ENCODE measurements around the gene SEPHS1. TPM values are rescaled to one million over a fixed set of nuclear protein-coding genes. Genes with fewer than 3 reads are reported as not detected.

SEPHS1 gene
- total RNA-seq, 1 experiment from 2014 or later = 70.0 TPM

DNA sequence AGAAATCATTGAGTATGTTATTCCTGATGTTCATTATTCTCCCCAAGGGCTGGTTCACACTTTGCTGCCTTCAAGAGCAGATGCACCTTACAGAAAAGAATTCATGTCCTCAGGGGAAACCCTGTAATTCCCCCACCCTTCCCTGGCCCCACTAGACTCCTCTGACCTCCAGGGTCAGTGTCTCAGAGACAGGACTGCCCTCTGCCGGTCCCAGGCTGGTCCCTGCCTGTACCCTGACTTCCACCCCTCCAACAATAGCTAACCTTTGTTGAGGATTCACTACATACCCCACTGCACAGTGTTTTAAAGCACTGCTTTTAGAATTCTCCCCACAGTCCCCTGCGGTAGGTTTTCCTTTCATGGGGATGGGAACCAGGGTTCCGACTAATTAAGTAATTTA is 4.4 kb upstream of the SEPHS1 start:
- Histone ChIP-seq H3K4me3 (ENCODE audit: low read length) (no peak overlapping the region), H3K27ac (ENCODE audit: low read length) (no peak overlapping the region), H4K20me1 (ENCODE audit: insufficient read depth, low read depth, low read length) (no peaks in the 10 kb centered on the region), H3K4me2 (ENCODE audit: low read depth, low read length, poor library complexity, severe bottlenecking) (no peak overlapping the region), H3K4me1 (ENCODE audit: low read length) (peaks cover 30% of the 10 kb centered on the region), H3K27me3 (ENCODE audit: low read length) (no peaks in the 10 kb centered on the region), H3K9ac (ENCODE audit: low read length) (0 out of 2 replicates have a peak overlapping the region, but pooled peaks have one; percentile 15), H3K36me3 (ENCODE audit: insufficient read depth, low read length) (no peaks in the 10 kb centered on the region), H2AFZ (ENCODE audit: low read length) (no peak overlapping the region), H3K9me2 (replicated peaks; ENCODE audit: insufficient read depth, low read length) (no peaks in the 10 kb centered on the region), H3K9me3 (ENCODE audit: low read length) (no peaks in the 10 kb centered on the region), H3K79me2 (ENCODE audit: low read length) (no peaks in the 10 kb centered on the region)
- peak; percentile 67 for DNase-seq

DNA sequence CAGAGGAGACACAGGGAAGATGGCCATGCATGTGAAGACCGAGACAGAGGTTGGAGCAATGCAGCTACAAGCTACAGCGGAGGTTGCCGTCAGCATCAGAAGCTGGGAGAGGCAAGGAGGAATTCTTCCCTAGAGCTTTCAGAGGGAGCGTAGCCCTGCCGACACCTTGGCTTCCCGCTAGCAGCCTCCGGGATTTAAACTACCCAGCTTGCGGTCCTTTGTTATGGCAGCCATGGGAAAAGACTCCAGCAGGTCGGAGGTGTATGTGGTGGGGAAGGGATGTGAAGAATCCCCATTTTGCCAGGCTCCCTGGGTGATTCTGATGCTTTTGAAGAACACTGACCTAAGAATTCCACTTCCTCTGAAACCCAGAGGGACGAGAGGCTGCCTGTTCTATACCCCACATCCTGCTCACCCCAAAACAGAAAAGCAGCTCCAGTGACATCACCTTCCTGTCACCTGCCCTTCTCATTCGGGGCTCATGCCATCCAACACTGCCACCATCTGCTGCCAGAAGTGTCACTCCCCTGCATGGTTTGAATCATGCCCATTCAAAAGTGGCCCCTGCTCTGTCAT is 3.3 kb upstream of the SEPHS1 start:
- Histone ChIP-seq H3K4me1 (ENCODE audit: low read length) (peaks cover 33% of the 10 kb centered on the region), H2AFZ (ENCODE audit: low read length) (no peak overlapping the region), H3K4me2 (ENCODE audit: low read depth, low read length, poor library complexity, severe bottlenecking) (no peak overlapping the region), H3K4me3 (ENCODE audit: low read length) (no peak overlapping the region), H3K9me2 (replicated peaks; ENCODE audit: insufficient read depth, low read length) (no peaks in the 10 kb centered on the region), H3K36me3 (ENCODE audit: insufficient read depth, low read length) (no peaks in the 10 kb centered on the region), H3K9me3 (ENCODE audit: low read length) (no peaks in the 10 kb centered on the region), H3K27ac (ENCODE audit: low read length) (no peak overlapping the region), H3K27me3 (ENCODE audit: low read length) (no peaks in the 10 kb centered on the region), H3K79me2 (ENCODE audit: low read length) (peaks cover 8% of the 10 kb centered on the region), H3K9ac (ENCODE audit: low read length) (no peak overlapping the region), H4K20me1 (ENCODE audit: insufficient read depth, low read depth, low read length) (no peaks in the 10 kb centered on the region)
- DNase-seq = peak; percentile 53

DNA sequence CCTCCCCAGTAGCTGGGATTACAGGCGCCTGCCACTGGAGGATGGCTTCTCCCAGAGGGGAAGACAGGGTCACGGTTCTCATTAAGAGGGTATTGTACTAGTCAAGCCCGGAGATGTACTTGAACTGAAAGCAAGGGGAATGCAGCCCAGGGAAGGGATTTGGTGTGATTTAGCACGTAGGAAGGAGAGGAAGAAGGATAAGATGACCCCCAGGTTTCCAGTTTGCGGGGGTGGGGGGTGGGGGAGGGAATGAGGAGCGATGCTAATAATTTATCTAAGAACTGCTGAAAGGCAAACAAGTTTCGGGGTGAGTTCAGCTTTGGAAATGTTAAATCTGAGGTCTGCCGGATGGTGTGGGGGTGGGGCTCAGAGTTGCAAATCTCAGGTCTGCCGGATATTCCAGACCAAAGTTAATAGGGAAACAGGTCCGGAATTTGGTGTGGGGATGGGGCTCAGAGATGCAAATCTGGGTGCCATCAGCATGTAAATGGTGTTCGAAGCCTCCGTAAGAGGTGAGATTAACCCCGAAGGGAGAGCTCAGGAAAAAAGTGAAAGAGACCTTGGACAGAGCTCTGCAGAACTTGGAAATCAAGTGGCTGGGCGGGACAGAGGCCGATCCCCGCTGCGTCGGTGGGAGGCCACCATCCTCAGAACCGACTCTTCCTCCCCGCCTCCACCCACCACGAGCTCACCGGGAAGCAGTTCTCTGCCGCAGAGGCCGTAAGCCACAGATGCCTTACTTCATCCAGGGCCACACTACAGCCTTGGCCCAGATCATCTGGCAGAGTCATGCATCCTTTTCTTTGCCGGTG is 1.6 kb upstream of the SEPHS1 start:
- DNase-seq = no peak
- H3K79me2 ChIP-seq (ENCODE audit: low read length) = peaks cover 25% of the 10 kb centered on the region

DNA sequence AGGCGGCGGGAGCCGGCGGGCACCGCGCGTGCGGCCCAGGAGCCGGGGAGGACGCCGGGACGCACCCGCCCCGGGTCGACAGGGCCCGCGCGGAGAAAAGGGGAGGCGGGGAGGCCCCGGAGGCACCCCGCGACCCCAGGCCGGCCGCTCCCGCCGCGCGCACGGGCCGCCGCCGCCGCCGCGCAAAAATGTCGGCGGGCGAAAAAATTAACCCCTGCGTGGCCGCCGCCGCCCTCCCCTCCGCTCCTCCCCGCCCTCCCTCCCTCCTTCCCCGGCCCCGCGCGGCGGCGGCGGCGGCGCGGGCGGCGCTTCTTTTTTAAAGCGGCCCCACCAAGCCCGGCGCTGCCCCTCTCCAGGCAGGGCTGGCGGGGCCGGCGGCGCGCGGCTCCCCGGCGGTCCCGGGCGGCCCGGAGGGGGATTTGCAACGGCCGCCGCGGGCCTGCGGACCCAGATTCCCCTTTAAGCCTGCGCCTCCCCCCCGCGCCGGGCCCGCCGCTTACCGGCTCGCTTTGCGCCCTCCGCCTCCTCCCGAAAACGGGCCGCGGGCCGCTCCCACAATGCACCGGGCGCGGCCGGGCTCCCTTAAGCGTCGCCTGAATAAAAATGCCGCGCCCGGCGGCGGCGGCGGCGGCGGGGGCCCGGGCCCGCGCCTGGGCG is 465 bp downstream of the SEPHS1 start:
- H2AFZ ChIP-seq (ENCODE audit: low read length) = no peak overlapping the region
- H3K4me3 ChIP-seq (ENCODE audit: low read length) = peak overlapping the region; percentile 88

More for the DNA sequence above, 1.6 kb upstream of the SEPHS1 start:
- no peaks in the 10 kb centered on the region for H3K9me2 ChIP-seq (replicated peaks; ENCODE audit: insufficient read depth, low read length)
- peak overlapping the region; percentile 83 for H3K4me3 ChIP-seq (ENCODE audit: low read length)
- H4K20me1 ChIP-seq (ENCODE audit: insufficient read depth, low read depth, low read length) = 0 out of 2 replicates have a peak, but pooled peaks cover 4% of the 10 kb centered on the region
- no peak overlapping the region for H3K27ac ChIP-seq (ENCODE audit: low read length)
- no peak overlapping the region for H2AFZ ChIP-seq (ENCODE audit: low read length)
- H3K9me3 ChIP-seq (ENCODE audit: low read length) = no peaks in the 10 kb centered on the region
- peaks cover 45% of the 10 kb centered on the region for H3K4me1 ChIP-seq (ENCODE audit: low read length)
- H3K27me3 ChIP-seq (ENCODE audit: low read length) = no peaks in the 10 kb centered on the region
- peak overlapping the region; percentile 83 for H3K9ac ChIP-seq (ENCODE audit: low read length)
- peak overlapping the region; percentile 80 for H3K4me2 ChIP-seq (ENCODE audit: low read depth, low read length, poor library complexity, severe bottlenecking)
- peaks cover 3% of the 10 kb centered on the region; the same call in 1 of the 2 replicates for H3K36me3 ChIP-seq (ENCODE audit: insufficient read depth, low read length)

DNA sequence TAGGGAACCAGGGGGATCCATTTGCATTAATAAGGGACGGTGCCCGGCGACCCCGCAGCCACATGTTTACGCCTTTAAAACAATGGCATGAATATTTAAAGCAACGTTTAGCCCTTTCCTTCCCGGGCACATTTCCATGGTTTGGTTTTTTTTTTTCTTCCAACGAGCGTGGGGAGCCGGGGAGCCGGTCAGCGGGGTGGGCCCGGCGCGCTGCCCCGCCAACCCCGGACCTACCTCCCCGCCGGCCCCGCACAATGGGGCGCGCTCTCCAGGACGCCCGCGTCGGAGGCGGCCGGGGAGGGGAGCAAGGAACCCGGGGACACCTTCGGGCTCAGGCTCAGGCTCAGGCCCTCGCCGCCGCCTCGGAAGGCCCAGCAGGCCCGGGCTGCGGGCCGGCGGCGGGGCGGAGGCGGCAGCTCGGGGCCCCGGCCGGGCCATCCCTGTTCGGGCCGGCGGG is 1.0 kb downstream of the SEPHS1 start:
- Histone ChIP-seq H4K20me1 (ENCODE audit: insufficient read depth, low read depth, low read length) (0 out of 2 replicates have a peak, but pooled peaks cover 4% of the 10 kb centered on the region), H2AFZ (ENCODE audit: low read length) (no peak overlapping the region), H3K4me2 (ENCODE audit: low read depth, low read length, poor library complexity, severe bottlenecking) (peak overlapping the region; percentile 73), H3K27ac (ENCODE audit: low read length) (peak overlapping the region; percentile 69), H3K9me2 (replicated peaks; ENCODE audit: insufficient read depth, low read length) (no peaks in the 10 kb centered on the region), H3K27me3 (ENCODE audit: low read length) (no peaks in the 10 kb centered on the region), H3K9ac (ENCODE audit: low read length) (peak overlapping the region; percentile 83), H3K4me1 (ENCODE audit: low read length) (peaks cover 46% of the 10 kb centered on the region), H3K79me2 (ENCODE audit: low read length) (peaks cover 51% of the 10 kb centered on the region), H3K4me3 (ENCODE audit: low read length) (peak overlapping the region; percentile 88), H3K36me3 (ENCODE audit: insufficient read depth, low read length) (peaks cover 17% of the 10 kb centered on the region; the same call in 1 of the 2 replicates), H3K9me3 (ENCODE audit: low read length) (no peaks in the 10 kb centered on the region)
- DNase-seq = peak; percentile 71

More for the DNA sequence above, 465 bp downstream of the SEPHS1 start:
- H3K79me2 ChIP-seq (ENCODE audit: low read length) = peaks cover 46% of the 10 kb centered on the region
- no peaks in the 10 kb centered on the region for H3K9me2 ChIP-seq (replicated peaks; ENCODE audit: insufficient read depth, low read length)
- H3K9ac ChIP-seq (ENCODE audit: low read length) = peak overlapping the region; percentile 83
- peaks cover 46% of the 10 kb centered on the region for H3K4me1 ChIP-seq (ENCODE audit: low read length)
- peaks cover 17% of the 10 kb centered on the region; the same call in 1 of the 2 replicates for H3K36me3 ChIP-seq (ENCODE audit: insufficient read depth, low read length)
- no peaks in the 10 kb centered on the region for H3K27me3 ChIP-seq (ENCODE audit: low read length)
- H3K9me3 ChIP-seq (ENCODE audit: low read length) = no peaks in the 10 kb centered on the region
- H4K20me1 ChIP-seq (ENCODE audit: insufficient read depth, low read depth, low read length) = 0 out of 2 replicates have a peak, but pooled peaks cover 4% of the 10 kb centered on the region
- DNase-seq = peak; percentile 90
- peak overlapping the region; percentile 88 for H3K27ac ChIP-seq (ENCODE audit: low read length)
- peak overlapping the region; percentile 41 for H3K4me2 ChIP-seq (ENCODE audit: low read depth, low read length, poor library complexity, severe bottlenecking)

DNA sequence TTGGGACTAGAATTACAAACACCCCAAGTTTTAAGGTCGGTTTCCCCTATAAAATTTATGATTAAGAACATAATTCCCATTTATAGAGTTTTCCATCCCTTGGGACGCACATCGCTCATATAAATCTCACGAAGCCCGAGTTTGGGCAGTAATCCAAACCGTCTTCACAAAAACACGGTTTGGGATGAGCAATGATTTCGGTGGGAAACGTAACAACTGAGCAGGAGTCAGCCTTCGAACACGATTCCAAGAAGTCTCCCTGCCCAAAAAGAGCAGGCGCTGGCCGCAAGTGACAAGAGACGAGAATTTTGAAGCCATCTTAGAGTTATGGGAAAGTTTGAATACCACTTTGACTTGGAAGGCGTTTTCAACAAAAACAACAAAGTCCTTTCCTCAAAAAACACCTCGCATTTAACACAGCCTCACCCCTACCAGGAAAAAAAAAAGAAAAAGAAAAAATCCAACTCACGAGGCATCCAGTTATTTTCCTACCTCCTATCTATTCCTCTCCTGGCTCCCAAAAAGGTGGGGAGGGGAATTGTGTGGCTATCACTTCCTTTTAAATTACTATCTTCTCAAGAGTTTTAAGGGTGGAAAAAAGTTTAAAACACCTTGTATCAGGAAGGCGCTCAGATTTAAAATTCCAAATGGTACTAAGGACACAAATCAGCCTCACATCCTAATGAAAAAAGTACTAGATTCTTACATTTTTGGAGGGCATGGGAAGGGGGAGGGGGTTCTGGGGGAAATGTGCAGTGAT is 1.6 kb downstream of the SEPHS1 start:
- H3K4me1 ChIP-seq (ENCODE audit: low read length) = peaks cover 44% of the 10 kb centered on the region
- no peak overlapping the region for H2AFZ ChIP-seq (ENCODE audit: low read length)

DNA sequence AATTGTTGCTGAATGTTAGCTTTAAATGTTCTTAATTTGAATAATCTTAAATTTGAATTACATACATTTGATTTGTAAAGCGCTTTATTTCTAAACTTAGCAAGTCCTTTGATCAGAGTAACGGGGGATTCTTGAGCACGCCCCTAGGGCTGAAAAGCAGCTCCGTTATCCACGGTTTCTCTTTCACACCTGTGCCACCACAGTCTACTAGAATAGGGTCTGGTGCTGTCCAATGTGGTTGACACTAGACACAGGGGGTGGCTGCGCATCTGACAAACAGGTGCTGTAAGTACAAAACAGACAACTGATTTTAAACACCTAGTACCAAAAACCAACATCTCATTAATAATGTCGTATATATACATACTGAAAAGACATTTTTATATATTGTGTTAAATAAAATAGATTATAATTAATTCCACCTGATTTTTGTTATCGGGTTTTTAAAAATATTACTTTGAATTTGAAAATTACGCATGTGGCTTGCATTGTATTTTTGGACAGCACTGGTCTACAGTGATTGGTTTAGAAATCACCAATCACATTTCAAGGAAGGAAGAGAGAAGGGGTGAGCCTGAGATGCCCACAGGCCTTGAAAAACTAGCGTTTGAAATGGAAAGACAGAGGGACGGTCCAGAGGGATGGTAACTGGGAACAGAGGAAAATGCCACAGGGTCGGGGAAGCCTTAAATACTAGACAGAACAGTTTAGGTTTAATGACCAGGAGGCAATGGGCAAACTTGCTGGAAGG is 7.3 kb downstream of the SEPHS1 start:
- Histone ChIP-seq H3K27me3 (ENCODE audit: low read length) (no peaks in the 10 kb centered on the region), H4K20me1 (ENCODE audit: insufficient read depth, low read depth, low read length) (0 out of 2 replicates have a peak, but pooled peaks cover under 1% of the 10 kb centered on the region), H3K9ac (ENCODE audit: low read length) (peak overlapping the region; percentile 53), H2AFZ (ENCODE audit: low read length) (no peak overlapping the region), H3K4me2 (ENCODE audit: low read depth, low read length, poor library complexity, severe bottlenecking) (peak overlapping the region; percentile 62), H3K79me2 (ENCODE audit: low read length) (peaks cover 95% of the 10 kb centered on the region), H3K36me3 (ENCODE audit: insufficient read depth, low read length) (peaks cover 50% of the 10 kb centered on the region; the same call in 1 of the 2 replicates), H3K9me2 (replicated peaks; ENCODE audit: insufficient read depth, low read length) (no peaks in the 10 kb centered on the region), H3K4me1 (ENCODE audit: low read length) (peaks cover 39% of the 10 kb centered on the region), H3K27ac (ENCODE audit: low read length) (peak overlapping the region; percentile 88), H3K4me3 (ENCODE audit: low read length) (peak overlapping the region; percentile 46), H3K9me3 (ENCODE audit: low read length) (no peaks in the 10 kb centered on the region)
- DNase-seq = peak; percentile 85

More for the DNA sequence above, 1.6 kb downstream of the SEPHS1 start:
- no peaks in the 10 kb centered on the region for H3K27me3 ChIP-seq (ENCODE audit: low read length)
- peaks cover 17% of the 10 kb centered on the region; the same call in 1 of the 2 replicates for H3K36me3 ChIP-seq (ENCODE audit: insufficient read depth, low read length)
- no peaks in the 10 kb centered on the region for H3K9me3 ChIP-seq (ENCODE audit: low read length)
- peak overlapping the region; percentile 69 for H3K27ac ChIP-seq (ENCODE audit: low read length)
- H3K4me3 ChIP-seq (ENCODE audit: low read length) = peak overlapping the region; percentile 88
- peaks cover 54% of the 10 kb centered on the region for H3K79me2 ChIP-seq (ENCODE audit: low read length)
- H4K20me1 ChIP-seq (ENCODE audit: insufficient read depth, low read depth, low read length) = 0 out of 2 replicates have a peak, but pooled peaks cover 4% of the 10 kb centered on the region
- H3K9ac ChIP-seq (ENCODE audit: low read length) = peak overlapping the region; percentile 83
- peak overlapping the region; percentile 73 for H3K4me2 ChIP-seq (ENCODE audit: low read depth, low read length, poor library complexity, severe bottlenecking)
- H3K9me2 ChIP-seq (replicated peaks; ENCODE audit: insufficient read depth, low read length) = no peaks in the 10 kb centered on the region
- no peak for DNase-seq

Data from Karpas-422 (cell line).